KMS-11 (cell line): ENCODE measurements around the gene LINGO3.

Experiments
- H2AFZ ChIP-seq: fragments of 200-600 bp; sonication (generic); 2 replicates; pipeline ENCODE4 v1.6.1; 2016; ENCODE audit warnings: antibody characterized with exemption, mixed run types, low read depth
- H3K27ac ChIP-seq: fragments of 200-600 bp; sonication (generic); 2 replicates; pipeline ENCODE4 v1.6.1; 2016; ENCODE audit warnings: mild to moderate bottlenecking, mixed run types
- H3K27me3 ChIP-seq: fragments of 200-600 bp; sonication (generic); 2 replicates; pipeline ENCODE4 v1.6.1; 2017; ENCODE audit warnings: mild to moderate bottlenecking, low read depth, mixed run types, moderate library complexity; ENCODE audit not compliant: insufficient read depth
- H3K36me3 ChIP-seq: fragments of 200-600 bp; sonication (generic); 2 replicates; pipeline ENCODE4 v1.6.1; 2017; ENCODE audit warnings: mild to moderate bottlenecking, mixed run types; ENCODE audit not compliant: insufficient read depth
- H3K4me1 ChIP-seq: fragments of 200-600 bp; sonication (generic); 2 replicates; pipeline ENCODE4 v1.6.1; 2016; ENCODE audit warnings: mild to moderate bottlenecking, low read depth, mixed run types; ENCODE audit not compliant: poor library complexity, severe bottlenecking
- H3K4me2 ChIP-seq: fragments of 200-600 bp; sonication (generic); 2 replicates; pipeline ENCODE4 v1.7.0; 2016; ENCODE audit warnings: mild to moderate bottlenecking, mixed run types
- H3K4me3 ChIP-seq: fragments of 200-600 bp; sonication (generic); IDR thresholded peaks from 2 replicates; pipeline ENCODE4 v1.6.1; 2017; ENCODE audit warnings: low read depth, low read length, mixed read lengths; ENCODE audit not compliant: insufficient read depth
- H3K79me2 ChIP-seq: fragments of 200-600 bp; sonication (generic); 2 replicates; pipeline ENCODE4 v1.6.1; 2016; ENCODE audit warnings: low read depth, mixed run types; ENCODE audit not compliant: insufficient read depth
- H3K9ac ChIP-seq: fragments of 200-600 bp; sonication (generic); 2 replicates; pipeline ENCODE4 v1.6.1; 2016; ENCODE audit warnings: mild to moderate bottlenecking, mixed run types
- H4K20me1 ChIP-seq: fragments of 200-600 bp; sonication (generic); 2 replicates; pipeline ENCODE4 v1.6.1; 2016; ENCODE audit warnings: mild to moderate bottlenecking, mixed run types; ENCODE audit not compliant: insufficient read depth
- CTCF ChIP-seq: fragments of 200-600 bp; sonication (generic); conservative IDR thresholded peaks from 2 replicates; pipeline ENCODE4 v1.6.1; 2017; ENCODE audit warnings: low read depth, mild to moderate bottlenecking, antibody characterized with exemption, low read length, moderate library complexity, mixed read lengths

Gene LINGO3

DNA sequence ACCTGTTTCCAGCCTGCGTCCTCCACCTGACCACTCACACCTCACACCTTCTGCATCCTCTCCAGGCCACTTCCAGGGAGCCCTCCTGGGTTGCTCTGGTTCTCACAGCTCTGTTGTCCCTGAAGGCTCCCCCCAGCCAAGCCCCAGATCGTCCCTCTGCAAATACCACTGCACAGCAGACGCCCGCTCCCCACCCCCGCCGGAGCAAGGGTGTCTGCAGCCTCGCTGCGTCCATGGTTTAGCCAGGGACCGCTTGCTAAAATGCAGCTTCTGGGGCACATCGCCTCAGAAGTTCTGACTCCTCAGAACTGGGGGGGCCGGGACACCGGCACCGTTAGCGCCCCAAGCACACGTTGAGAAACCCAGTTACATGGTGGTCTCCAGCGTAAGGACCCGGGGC is 983 bp downstream of the LINGO3 start:
- no peaks in the 10 kb centered on the region for H3K36me3 ChIP-seq
- H3K9ac ChIP-seq, result no peak overlapping the region
- no peaks in the 10 kb centered on the region for H3K79me2 ChIP-seq
- no peak overlapping the region for H3K4me2 ChIP-seq
- no peaks in the 10 kb centered on the region for H4K20me1 ChIP-seq
- peaks cover 22% of the 10 kb centered on the region; the same call in 1 of the 2 replicates for H3K27me3 ChIP-seq
- H3K27ac ChIP-seq, result no peak overlapping the region
- no peak overlapping the region for H3K4me3 ChIP-seq
- H2AFZ ChIP-seq, result no peak overlapping the region
- H3K4me1 ChIP-seq, result peaks cover 6% of the 10 kb centered on the region
- no peak for TF ChIP-seq CTCF

DNA sequence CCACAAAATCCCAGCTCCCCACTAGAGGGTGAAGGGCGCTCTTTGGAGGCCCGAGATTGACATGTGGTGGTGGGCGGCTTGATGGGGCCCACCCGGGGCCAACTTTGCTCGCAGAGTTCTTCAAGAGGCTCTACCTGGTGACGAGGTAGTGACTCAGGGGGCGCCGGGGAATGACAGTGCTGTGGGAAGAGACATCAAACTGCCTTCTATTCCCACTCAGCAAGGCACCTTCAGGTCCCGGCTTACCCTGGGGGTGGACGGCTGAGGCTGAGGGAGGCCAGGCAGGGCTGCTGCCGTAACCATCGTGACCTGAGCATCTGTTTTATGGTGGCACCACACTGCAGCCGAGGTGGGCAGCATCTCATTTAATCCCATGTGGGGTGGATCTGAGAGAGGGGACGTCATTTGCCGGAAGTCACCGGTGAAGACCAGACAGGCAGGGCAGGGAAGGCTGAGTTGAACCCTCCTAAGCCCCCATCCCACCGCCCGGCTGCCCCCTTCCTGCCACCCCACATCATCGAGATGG is 1.6 kb downstream of the LINGO3 start:
- no peaks in the 10 kb centered on the region for H4K20me1 ChIP-seq
- H3K4me3 ChIP-seq, result no peak overlapping the region
- H2AFZ ChIP-seq, result no peak overlapping the region
- no peaks in the 10 kb centered on the region for H3K79me2 ChIP-seq
- H3K36me3 ChIP-seq, result no peaks in the 10 kb centered on the region
- H3K27ac ChIP-seq, result no peak overlapping the region
- H3K4me2 ChIP-seq, result no peak overlapping the region
- no peak overlapping the region for H3K9ac ChIP-seq
- peaks cover 6% of the 10 kb centered on the region for H3K4me1 ChIP-seq
- TF ChIP-seq CTCF, result no peak
- peaks cover 22% of the 10 kb centered on the region; the same call in 1 of the 2 replicates for H3K27me3 ChIP-seq

DNA sequence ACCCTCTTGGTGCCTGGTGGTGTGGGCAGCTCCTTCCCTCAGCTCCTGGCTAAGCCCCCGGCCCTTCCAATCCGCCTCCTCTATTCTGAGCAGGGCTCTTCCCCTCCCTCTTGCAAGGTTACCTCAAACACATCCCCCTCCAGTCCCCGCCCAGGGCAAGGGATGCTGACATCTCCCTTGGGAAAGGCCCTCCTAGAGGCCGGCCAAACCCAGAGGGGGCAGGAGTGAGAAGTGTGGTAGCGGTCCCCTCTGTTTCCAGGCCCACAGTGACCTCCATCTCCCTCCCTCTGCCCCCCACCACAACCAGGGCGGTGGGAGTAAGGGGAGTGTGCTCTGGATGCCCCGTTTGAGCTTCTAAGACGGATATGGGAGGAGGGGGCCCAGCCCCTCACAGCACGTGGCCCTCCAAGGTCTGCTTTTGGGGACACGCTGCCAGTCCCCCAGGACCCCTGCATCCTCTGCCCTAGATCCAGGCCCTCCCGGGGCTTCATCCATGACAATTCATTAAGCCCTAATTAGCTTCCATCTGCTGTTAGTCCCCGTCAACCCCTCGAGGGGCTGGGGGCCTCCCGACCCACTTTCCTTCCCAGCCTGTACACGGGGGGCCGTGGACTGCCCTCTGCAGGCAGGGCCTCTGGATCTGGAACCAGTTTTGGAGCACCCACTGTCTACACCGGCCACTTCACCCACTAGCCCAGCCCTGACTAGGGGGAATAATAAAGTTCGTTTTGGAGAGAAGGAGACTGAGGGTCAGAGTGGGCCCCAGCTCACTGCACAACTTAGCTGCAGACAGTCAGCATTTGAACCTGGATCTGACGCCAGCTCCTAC is 2.3 kb downstream of the LINGO3 start:
- Histone ChIP-seq H2AFZ (no peak overlapping the region), H3K27ac (no peak overlapping the region), H3K4me3 (no peak overlapping the region), H3K27me3 (peaks cover 22% of the 10 kb centered on the region; the same call in 1 of the 2 replicates), H3K4me2 (no peak overlapping the region), H3K9ac (no peak overlapping the region), H3K36me3 (no peaks in the 10 kb centered on the region), H3K4me1 (peaks cover 6% of the 10 kb centered on the region), H3K79me2 (no peaks in the 10 kb centered on the region), H4K20me1 (no peaks in the 10 kb centered on the region)
- no peak for TF ChIP-seq CTCF

- no peak for TF ChIP-seq CTCF
- H3K4me2 ChIP-seq, result no peak overlapping the region
- no peak overlapping the region for H3K9ac ChIP-seq
- H3K4me3 ChIP-seq, result no peak overlapping the region
- no peak overlapping the region for H2AFZ ChIP-seq
- H4K20me1 ChIP-seq, result no peaks in the 10 kb centered on the region
- H3K27ac ChIP-seq, result no peak overlapping the region
- H3K27me3 ChIP-seq, result peaks cover 14% of the 10 kb centered on the region; the same call in 1 of the 2 replicates
- no peaks in the 10 kb centered on the region for H3K79me2 ChIP-seq
- no peaks in the 10 kb centered on the region for H3K36me3 ChIP-seq
- no peaks in the 10 kb centered on the region for H3K4me1 ChIP-seq
These were observed 4.6 kb downstream of the LINGO3 start for GRCh38 chr19:2303211-2303798.
